AML-193 (cell line): Measurements from ENCODE around the gene SEC61B.
"Not testable (repeated sequence)": the region's sequence is repeated elsewhere in the genome, so short reads cannot be mapped to it uniquely, and the experiment has no call there.

ENCODE experiments used
- DNase-seq, 2 experiments: peaks; one replicate each; lab custom pipeline; 2025; lab: John Stamatoyannopoulos, UW

Gene SEC61B

DNA sequence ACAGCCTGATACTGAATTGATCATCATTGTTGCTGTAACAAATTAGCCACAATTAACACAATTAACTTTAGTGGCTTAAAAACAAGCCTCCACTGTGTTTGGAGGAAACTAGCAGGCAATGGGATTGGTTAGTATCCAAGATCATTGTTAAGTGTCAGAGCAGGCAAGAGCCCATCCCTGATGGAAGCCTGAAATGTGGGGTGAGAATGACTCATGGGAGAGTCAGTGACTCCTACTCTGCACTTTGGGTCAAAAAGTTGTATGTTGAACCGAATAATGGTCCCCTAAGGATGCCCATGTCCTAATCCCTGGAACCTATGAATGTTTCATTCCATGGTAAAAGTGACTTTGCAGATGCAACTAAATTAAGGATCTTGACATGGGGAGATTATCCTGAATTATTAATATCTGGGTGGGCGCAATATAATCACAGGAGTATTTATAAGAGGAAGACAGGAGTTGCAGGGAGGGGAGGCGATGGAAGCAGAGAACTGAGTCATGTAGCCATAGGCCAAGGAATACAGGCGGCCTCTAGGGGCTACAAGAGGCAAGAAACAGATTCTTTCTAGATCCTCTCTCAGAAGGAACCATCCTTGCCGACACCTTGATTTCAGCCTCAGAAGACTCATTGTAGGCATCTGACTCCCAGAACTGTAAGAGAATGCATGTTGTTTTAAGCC lies 29.2 kb upstream of the SEC61B start:
- DNase-seq = no peak

DNA sequence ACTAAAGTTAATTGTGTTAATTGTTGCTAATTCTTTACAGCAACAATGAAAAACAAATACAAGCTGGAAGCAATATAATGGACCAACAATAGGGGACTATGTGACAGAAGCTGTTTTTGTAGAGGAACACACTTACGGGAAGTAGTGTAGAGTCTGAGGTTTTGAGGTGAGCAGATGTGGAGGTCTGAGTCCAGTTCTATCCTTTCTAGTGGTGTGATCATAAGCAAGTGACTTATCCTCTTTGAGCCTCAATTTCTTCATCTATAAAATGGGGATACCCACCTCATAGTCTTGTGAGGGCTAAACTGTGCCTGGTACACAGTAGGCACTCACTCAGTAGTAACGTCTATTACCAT lies 28.6 kb upstream of the SEC61B start:
- no peak for DNase-seq

DNA sequence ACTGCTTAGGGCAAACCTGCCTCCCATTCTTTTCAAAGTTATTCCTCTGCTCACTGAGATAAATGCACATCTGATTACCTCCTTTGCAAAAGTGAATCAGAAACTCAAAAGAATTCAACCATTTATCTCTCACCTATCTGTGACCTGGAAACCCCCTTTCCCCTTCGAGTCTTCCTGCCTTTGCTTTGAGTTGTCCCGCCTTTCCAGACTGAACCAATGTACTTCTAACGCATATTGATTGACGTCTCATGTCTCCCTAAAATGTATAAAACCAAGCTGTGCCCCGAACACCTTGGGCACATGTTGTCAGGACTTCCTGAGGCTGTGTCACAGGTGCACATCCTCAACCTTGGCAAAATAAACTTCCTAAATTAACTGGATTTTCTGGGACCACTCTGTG lies 25.6 kb upstream of the SEC61B start:
- not testable (repeated sequence) for DNase-seq

DNA sequence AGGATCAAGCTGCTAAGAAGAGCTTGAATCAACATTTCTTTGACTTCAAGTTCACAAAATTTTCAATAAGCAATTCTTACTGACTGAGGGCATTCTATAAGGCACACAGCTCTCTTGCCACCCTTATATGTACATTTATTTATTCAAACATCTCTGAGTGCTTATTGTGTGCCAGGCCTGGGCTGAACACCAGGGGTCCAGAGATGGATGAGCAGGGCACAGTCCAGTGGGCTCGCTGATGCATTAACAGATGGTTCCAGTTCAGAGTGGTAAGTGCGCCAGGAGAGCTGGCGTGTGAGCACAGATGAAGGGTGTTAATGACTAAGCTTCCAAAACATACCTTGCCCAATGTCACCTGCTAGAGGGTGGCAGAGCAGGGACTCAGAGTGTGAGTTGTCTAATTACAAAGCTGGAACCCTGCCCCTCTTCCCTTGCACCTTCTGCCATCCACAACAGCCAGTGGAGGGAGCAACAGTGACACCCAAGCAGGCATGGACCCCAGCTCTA lies 24.9 kb upstream of the SEC61B start:
- DNase-seq = no peak

DNA sequence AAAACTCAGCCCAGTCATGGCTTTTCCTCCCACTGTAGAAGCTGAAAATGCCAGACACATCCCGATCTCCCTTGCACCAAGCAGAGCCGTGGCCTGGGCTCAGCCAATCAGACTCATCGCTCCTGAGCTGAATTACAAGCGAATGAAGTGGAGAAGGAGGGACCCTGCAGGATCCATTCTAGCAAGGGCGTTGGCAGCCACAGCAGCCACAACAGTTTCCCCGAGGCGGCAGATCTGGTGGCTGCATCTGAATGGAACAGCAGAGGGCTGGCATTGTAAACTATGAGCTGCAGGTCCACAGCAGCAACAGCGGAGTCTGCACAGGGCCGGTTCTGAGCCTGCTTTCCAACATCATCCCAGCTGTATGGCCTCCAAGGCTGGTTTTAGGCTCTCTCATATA lies 24.1 kb upstream of the SEC61B start:
- no peak for DNase-seq

DNA sequence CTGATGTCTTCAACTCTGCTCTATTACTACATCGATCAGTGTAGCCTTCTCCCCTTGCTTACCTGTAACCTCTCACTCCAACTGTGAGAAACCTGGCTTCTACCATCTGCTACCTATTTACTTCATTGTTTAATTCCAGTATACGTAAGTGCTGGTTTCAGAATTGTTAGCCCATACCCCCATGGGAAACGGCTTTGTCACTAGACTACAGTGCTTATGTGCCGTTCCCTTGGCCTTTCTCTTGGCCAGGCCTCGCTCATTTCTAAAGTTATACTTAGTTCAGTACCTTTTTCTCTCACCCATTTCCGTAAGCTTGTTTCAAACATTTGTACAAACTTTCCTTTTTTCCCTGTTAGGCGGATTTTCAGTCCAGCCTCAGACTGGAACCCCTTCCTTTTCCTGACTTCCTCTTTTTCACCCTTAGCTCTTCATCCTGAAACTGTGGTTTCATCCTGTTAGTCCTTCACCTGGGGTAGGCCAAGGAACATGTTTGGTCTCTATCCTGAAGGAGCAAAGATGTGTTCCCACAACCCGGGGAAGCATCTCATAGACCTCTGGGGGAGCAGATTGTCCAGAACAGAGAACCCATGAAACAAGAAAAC lies 22.0 kb upstream of the SEC61B start:
- no peak for DNase-seq

DNA sequence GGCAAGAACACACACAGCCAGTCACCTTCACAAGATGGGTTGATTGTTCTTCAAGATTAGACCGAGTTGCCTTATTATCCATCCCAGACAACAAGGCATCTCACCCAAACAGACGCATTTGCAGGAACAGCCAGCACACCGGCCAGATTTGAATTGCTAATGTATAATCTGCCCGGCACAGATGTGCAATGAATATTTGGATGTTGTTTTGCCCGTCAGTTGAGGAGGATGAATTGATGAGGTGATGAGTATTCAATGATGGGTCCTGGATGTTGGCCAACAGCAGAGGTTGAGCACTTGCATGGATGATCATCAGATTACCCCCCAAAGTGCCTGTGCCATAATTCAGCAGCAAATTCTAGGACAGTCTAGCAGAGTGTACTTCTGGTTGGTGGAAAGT lies 20.5 kb upstream of the SEC61B start:
- DNase-seq = no peak

DNA sequence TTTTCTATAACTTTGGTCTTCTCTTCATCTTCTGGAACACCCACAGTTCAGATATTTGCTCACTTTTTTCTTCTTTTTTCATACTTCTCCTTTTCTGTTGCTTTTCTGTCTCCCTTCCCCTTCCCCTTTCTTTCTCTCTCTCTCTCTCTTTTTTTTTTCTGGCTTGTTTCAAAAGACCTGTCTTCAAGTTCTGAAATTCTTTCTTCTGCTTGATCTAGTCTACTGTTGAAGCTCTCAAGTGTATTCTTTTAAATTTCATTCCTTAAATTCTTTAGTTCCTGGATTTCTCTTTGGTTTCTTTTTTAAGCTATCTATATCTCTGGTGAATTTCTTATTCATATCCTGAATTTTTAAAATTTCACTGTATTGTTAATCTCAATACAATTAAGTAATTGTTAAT lies 11.5 kb upstream of the SEC61B start:
- DNase-seq = no peak

DNA sequence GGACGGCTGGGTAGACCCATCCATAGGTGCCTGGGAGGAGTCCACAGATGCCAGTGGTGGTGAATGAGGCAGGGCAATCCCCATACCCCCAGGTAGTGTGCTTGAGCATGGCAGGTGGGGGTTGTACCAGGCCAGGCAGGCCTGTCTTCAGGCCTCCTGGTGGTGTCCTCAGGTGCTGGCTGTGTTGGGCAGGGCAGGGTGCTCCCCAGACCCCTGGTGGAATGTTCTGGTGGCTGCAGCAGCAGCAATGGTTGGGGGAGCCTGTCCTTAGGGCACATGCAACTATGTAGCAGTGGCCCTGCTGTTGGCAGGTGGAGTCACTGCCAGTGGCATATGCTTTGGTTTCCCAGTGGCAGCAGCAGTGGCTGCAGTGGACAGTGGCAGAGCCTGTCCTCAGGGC lies 10.3 kb upstream of the SEC61B start:
- DNase-seq = no peak

DNA sequence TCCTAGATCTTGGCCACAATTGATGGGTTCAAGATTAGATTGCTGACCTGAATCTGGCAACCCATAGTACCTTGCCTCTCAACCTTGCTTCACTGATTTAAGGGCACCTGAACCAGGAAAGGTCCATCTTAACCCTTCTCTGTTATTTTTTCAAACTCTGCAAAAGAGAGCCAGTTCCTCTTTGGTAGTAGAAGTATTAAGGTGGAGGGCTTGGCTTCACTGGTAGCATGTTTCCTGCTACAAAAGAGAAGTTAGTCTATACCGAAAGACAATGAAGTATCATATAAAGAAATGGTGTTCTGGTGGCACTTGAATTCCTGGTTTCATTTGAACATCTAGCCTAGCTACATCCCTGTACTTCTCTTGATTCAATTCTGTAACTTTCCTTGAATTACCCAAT lies 8.9 kb upstream of the SEC61B start:
- DNase-seq = peak; percentile 2 to 7

DNA sequence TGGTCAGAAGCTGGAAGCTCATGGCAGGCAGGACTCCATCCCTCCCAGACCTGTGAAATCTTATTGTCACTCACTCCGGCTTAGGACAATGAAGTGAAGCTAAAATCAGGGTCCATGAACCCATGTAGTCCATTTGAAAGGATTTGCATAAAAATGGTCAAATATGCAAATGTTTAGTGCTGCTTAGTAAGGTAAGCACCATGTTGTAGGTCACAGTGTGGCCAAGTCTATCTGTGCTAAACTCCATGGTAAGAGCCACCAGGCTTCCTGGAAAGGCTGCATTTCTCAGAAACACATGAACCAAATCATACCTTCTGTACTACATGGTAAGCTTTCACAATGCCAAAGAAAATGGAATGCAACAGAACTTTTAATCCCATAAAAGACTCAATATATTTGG lies 6.0 kb upstream of the SEC61B start:
- DNase-seq = no peak

DNA sequence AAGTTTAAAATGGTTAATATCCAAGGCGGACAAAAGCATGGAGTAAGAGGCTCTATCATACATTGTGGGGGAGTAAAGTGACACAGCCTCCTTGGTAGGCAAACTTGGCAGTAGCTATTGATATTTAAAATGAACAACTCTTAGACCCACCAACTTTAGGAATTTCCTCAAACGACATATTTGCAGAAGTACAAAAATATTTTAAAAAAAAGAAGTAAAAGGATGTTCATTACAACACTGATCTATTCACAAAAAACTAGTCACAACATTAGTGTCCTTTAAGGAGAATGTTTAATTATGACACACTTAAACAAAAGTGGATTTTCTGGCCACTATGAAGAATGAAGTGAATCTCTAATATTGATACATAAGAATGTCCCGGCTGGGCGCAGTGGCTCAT lies 2.1 kb upstream of the SEC61B start:
- DNase-seq = peak in 1 of 2 experiments; percentile 15

DNA sequence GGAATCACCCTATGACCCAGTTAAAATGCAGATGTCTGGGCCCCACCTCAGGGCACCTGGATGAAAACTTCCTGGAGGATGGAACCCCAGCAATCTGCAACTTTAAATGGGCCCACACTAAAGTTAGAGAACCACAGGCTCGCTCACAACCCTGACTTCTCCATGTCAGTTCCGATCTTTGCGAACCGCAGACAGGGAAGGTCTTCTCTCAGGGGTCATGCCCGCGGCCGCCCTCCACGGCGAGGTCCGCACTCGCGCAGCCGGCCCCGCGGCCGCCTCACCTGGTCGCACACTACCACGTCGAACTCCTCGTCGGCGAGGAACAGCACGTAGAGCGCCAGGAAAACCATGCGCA lies 839 bp upstream of the SEC61B start:
- DNase-seq = peak in 1 of 2 experiments; percentile 21

DNA sequence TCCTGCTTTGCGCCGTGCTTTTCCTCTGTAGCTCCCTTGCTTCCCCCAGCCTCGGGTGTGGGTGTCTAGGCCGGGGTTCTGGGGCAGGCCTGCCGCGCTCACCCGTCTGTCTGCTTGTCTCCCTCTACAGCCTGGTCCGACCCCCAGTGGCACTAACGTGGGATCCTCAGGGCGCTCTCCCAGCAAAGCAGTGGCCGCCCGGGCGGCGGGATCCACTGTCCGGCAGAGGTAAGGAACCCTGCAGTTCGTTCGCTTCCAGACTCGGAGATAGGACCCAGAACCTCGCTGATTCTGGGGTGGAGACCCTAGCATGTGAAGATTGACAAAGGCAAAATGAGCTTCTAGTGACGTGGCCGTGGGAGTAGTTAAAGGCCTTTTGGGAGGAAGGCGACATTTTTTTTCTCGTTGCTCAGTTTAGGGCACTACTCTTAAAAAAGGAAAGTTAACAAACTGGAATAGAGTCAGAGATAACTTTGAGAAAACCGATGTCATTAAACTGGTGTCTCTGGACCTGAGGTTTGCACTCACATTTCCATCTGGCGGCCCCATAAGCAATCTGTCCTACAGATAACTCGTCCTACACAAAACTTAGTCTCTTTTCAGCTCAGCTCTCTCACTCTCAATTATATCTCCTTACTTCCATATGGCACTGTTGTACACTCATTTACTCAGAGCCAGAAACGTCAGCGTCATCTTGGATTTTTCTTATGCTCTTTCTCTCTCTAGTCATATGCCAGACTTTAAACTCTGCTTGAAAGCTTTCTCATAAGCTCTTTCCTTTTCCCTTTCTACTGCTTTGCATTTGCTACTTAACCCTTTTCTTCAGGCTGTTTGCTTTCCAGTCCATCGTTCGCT lies 561 bp downstream of the SEC61B start:
- DNase-seq = no peak

DNA sequence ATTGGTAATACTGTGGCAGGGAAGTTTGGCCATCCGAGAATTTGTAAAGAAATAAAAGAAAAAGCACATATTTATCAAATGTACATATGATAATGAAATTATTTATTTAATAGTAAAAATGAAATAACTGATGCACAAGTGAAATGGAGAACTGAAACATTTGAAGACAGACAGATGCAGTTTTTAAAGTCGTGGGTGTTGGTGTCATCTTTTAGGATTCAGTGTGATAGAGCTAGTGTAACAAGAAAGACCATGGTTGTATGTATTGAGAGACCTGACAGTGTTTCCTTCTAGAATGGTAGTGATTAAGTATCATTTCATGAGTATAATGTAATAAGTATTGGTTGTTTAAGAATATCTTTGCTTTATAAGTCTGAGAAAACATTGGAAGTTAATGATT lies 2.4 kb downstream of the SEC61B start:
- DNase-seq = no peak

DNA sequence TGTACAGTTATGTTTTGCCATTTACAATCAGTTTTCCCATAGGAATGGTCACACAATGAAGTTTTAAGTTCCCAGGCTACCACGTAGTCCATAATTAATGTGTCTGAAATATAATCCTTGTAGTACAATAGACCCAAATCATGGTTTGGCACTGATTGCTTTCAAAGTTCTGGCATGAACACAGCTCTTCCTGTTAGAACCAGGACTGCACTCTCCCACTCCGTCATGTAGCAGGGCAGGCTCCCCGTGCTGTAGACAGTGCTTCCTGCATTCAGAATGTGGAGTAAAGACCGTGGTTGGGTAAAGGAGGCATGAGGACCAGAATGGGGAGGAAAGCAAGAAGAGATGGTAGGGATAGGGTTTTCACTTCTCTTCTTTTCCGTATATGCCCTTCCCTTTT lies 4.0 kb downstream of the SEC61B start:
- no peak for DNase-seq

DNA sequence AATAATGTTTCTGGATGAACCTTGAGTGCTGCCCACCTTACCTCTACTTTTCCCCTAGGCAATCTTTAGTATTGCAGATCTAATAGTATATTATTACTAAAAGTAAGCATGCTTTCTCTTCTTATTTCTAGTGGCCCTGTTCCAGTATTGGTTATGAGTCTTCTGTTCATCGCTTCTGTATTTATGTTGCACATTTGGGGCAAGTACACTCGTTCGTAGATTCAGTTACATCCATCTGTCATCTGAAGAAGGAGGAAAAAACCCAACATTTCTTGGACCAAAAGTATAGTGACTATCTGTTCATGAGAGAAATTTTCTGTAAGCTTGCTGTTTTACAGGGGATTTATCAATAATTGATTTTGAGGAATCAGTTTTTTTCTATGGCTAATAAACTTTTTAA lies 8.1 kb downstream of the SEC61B start:
- DNase-seq = no peak

DNA sequence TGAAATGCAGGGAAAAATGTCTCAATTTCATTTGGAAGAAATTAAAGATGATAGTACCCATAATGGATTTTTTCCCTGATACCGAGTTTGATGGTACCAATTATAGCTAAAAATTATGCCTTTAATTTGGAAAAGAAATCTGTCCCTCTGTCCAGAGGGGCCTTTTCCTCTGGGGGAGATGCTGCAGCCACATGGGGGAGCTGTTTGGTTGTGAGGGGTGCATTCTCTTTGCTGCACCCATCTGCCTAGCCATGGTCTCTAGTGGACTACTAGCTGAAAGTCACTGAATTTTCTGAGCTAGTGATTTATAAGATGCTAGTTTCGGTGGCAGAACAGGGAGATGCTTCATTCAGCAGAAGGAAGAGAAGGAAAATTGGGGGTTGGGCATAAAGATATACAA lies 9.6 kb downstream of the SEC61B start:
- peak; percentile 13 to 24 for DNase-seq

DNA sequence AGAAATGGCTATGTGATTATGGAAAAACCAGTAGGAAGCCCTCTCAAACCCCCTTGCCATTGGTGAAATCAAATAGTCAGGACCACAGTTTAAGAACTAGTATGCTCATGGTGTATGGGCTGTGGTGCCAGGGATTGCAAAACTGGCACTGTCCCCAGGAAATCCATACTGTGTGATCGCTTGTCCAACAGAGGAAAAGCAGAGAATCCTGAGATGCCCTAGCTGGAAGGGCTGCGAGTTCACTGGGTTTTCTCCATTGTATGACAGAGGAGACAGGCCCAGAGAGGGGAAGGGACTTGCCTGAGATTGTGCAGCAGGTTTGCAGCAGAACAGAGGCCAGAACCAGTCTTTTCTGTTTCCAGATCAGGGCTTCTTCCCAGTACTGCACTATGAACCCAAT lies 12.5 kb downstream of the SEC61B start:
- no peak for DNase-seq

DNA sequence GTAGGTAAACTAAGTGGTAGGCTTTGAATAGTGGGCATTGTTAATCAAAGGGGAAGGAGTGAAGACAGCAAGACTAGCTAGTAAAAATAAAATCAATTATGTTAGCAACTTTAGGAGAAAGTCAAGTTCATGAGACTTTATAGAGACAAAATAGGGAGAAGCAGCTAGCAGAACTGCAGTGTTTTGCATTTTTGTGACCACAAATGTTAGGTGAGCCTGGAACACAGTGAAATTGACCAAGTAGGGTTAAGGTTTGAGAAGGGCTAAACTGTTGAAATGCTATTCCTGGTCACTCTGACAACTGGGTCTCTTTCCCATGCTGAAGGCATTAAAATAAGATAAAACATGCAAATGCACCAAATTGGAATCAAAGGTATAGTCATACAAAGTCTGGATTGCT lies 13.0 kb downstream of the SEC61B start:
- DNase-seq = no peak

DNA sequence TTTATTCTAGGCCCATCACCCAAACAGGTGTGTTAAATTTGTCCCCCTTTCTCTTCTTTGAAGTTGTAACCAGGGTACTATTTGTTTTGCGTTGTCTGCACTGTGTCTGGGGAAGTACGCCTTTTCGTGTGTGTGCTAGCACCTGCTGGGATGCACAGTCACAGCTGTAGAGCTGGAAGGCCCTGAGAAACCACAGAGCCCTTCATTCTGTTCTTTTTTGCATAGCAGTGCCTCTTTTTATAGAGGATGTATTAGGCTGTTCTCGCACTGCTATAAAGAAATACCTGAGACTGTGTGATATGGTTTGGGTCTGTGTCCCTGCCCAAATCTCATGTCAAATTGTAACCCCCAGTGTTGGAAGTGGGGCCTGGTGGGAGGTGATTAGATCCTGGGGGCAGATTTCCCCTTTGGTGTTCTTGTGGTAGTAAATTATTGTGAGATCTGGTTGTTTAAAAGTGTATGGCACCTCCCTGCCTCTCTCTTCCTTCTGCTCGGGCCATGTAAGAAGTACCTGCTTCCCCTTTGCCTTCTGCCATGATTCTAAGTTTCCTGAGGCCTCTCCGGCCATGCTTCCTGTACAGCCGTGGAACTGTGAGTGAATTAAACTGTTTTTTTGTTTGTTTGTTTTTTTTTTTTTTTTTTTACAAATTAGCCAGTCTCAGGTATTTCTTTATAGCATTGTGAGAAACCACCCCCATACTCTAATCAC lies 14.0 kb downstream of the SEC61B start:
- DNase-seq = no peak

DNA sequence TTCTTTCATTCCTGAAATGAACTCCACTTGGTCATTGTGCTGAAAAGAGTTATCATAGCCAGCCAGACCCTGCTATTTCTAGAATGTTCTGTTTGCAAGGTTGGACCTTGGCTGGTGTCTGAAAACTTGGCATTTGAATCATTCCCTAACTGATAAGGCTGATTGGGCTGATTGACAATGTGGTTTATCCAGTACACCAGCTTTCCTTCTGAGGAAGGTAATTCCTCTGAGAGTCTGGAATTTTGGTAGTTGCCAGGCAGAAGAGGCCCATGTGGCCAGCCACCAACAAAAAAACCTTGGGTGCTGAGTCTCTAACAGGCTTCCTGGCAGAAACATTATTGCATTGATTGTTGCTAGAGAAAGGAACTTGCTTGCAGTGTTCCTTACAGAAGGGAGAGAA lies 15.3 kb downstream of the SEC61B start:
- no peak for DNase-seq

DNA sequence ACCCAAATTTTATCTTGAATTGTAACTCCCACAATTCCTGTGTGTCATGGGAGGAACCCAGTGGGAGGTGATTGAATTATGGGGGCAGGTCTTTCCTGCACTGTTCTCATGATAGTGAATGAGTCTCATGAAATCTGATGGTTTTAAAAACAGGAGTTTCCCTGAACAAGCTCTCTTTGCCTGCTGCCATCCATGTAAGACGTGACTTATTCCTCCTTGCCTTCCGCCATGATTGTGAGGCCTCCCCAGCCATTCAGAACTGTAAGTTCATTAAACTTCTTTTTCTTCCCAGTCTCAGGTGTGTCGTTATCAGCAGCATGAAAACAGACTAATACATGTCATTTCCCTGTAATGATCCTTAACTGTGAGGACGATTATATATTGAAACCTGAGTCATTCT lies 15.8 kb downstream of the SEC61B start:
- not testable (repeated sequence) for DNase-seq
